HG03575 (cell line): ENCODE measurements around the gene ACOXL.

Experiments
- ATAC-seq: cut with Tn5 transposase; IDR thresholded peaks from one replicate; pipeline ENCODE4 v1.9.1; 2021; ENCODE audit not compliant: unreplicated experiment, insufficient number of reproducible peaks, low FRiP score; ENCODE audit errors: extremely low read depth

ACOXL gene

GRCh38 chr2:111143107-111143842 is 410.9 kb downstream of the ACOXL start:
- ATAC-seq = no peak

- ATAC-seq = no peak
Observed at GRCh38 chr2:111143843-111144198, 411.4 kb downstream of the ACOXL start.

GRCh38 chr2:111145103-111145760 is 412.9 kb downstream of the ACOXL start:
- no peak for ATAC-seq

GRCh38 chr2:111145951-111146350 is 413.6 kb downstream of the ACOXL start:
- ATAC-seq = no peak

GRCh38 chr2:111148225-111148873 is 416.0 kb downstream of the ACOXL start:
- no peak for ATAC-seq

GRCh38 chr2:111148925-111149324 is 416.6 kb downstream of the ACOXL start:
- no peak for ATAC-seq

- no peak for ATAC-seq
Observed at GRCh38 chr2:111149882-111150455, 417.6 kb downstream of the ACOXL start.

GRCh38 chr2:111154758-111155157 is 422.4 kb downstream of the ACOXL start:
- ATAC-seq = no peak

GRCh38 chr2:111155610-111156009 is 423.2 kb downstream of the ACOXL start:
- no peak for ATAC-seq

GRCh38 chr2:111156529-111156928 is 424.2 kb downstream of the ACOXL start:
- ATAC-seq = no peak

- ATAC-seq = no peak
Observed at GRCh38 chr2:111157071-111157661, 424.8 kb downstream of the ACOXL start.

GRCh38 chr2:111157798-111158197 is 425.4 kb downstream of the ACOXL start:
- ATAC-seq = no peak

- no peak for ATAC-seq
Observed at GRCh38 chr2:111159641-111160040, 427.3 kb downstream of the ACOXL start.

GRCh38 chr2:111160758-111161157 is 428.4 kb downstream of the ACOXL start:
- no peak for ATAC-seq

GRCh38 chr2:111161971-111162370 is 429.6 kb downstream of the ACOXL start:
- ATAC-seq = no peak

- no peak for ATAC-seq
Observed at GRCh38 chr2:111162718-111163331, 430.5 kb downstream of the ACOXL start.

- ATAC-seq = no peak
Observed at GRCh38 chr2:111164078-111164477, 431.7 kb downstream of the ACOXL start.

- ATAC-seq = no peak
Observed at GRCh38 chr2:111165084-111165483, 432.7 kb downstream of the ACOXL start.

- ATAC-seq = no peak
Observed at GRCh38 chr2:111166115-111166514, 433.7 kb downstream of the ACOXL start.
